DND-41 (cell line): ENCODE results near the gene ZC3H11A.

Experiments used
- ATAC-seq: fragments of 200-7000 bp; cut with Tn5 transposase; 3 replicates; pipeline ENCODE4 v1.9.1; 2021; ENCODE audit warnings: low read depth; ENCODE audit not compliant: insufficient read depth
- DNase-seq: peaks from one replicate; pipeline ENCODE4 v3.0.0-alpha.2; 2020
- H2AFZ ChIP-seq: 2 replicates; pipeline ENCODE4 v1.6.0; 2012; ENCODE audit warnings: low read depth, low read length
- H3K27ac ChIP-seq: 2 replicates; pipeline ENCODE4 v1.5.1; 2012; ENCODE audit warnings: low read length, inconsistent platforms
- H3K27me3 ChIP-seq: fragments of 200-600 bp; sonication (generic); 2 replicates; pipeline ENCODE4 v1.6.0; 2012; ENCODE audit warnings: low read length, mild to moderate bottlenecking, inconsistent platforms; ENCODE audit not compliant: insufficient read depth, poor library complexity
- H3K36me3 ChIP-seq: 2 replicates; pipeline ENCODE4 v1.5.1; 2012; ENCODE audit warnings: low read length, inconsistent platforms; ENCODE audit not compliant: insufficient read depth
- H3K4me1 ChIP-seq: 2 replicates; pipeline ENCODE4 v1.5.1; 2012; ENCODE audit warnings: mild to moderate bottlenecking, low read length; ENCODE audit not compliant: insufficient read depth
- H3K4me2 ChIP-seq: 2 replicates; pipeline ENCODE4 v1.6.0; 2012; ENCODE audit warnings: mild to moderate bottlenecking, moderate library complexity, low read length, inconsistent platforms; ENCODE audit not compliant: insufficient read depth
- H3K4me3 ChIP-seq, 2 experiments: fragments of 200-600 bp in 1 of 2; shearing (Covaris generic) in 1 of 2; 2 replicates each; pipeline ENCODE4 v1.5.1; 2012 to 2016; ENCODE audit warnings: inconsistent platforms in 2 of 2, low read length in 2 of 2, mild to moderate bottlenecking in 2 of 2, low read depth in 1 of 2, moderate library complexity in 1 of 2
- H3K79me2 ChIP-seq: 2 replicates; pipeline ENCODE4 v1.6.0; 2012; ENCODE audit warnings: low read length, inconsistent platforms; ENCODE audit not compliant: insufficient read depth
- H3K9ac ChIP-seq: 2 replicates; pipeline ENCODE4 v1.6.0; 2012; ENCODE audit warnings: low read depth, mild to moderate bottlenecking, inconsistent platforms, low read length, moderate library complexity
- H3K9me3 ChIP-seq: 2 replicates; pipeline ENCODE4 v1.5.1; 2012; ENCODE audit warnings: low read length, moderate library complexity, mild to moderate bottlenecking, inconsistent platforms; ENCODE audit not compliant: insufficient read depth, severe bottlenecking
- H4K20me1 ChIP-seq: 2 replicates; pipeline ENCODE4 v1.6.0; 2012; ENCODE audit warnings: low read length; ENCODE audit not compliant: insufficient read depth
- EZH2 ChIP-seq: IDR thresholded peaks from 3 replicates; pipeline ENCODE4 v1.6.1; 2012; ENCODE audit warnings: borderline replicate concordance, low read depth, mild to moderate bottlenecking, moderate library complexity, low read length, inconsistent platforms; ENCODE audit not compliant: severe bottlenecking
- TF ChIP-seq, protein P1 (sequence below): IDR thresholded peaks from 2 replicates; pipeline ENCODE4 v1.5.1; 2012; ENCODE audit warnings: borderline replicate concordance, low read length, moderate library complexity, mild to moderate bottlenecking; ENCODE audit not compliant: poor library complexity, severe bottlenecking; ENCODE audit errors: extremely low read depth

The ZC3H11A gene

GRCh38 chr1:203835476-203835875, 40.1 kb downstream of the ZC3H11A start:
- no peak for TF ChIP-seq EZH2
- TF ChIP-seq, protein P1, sequence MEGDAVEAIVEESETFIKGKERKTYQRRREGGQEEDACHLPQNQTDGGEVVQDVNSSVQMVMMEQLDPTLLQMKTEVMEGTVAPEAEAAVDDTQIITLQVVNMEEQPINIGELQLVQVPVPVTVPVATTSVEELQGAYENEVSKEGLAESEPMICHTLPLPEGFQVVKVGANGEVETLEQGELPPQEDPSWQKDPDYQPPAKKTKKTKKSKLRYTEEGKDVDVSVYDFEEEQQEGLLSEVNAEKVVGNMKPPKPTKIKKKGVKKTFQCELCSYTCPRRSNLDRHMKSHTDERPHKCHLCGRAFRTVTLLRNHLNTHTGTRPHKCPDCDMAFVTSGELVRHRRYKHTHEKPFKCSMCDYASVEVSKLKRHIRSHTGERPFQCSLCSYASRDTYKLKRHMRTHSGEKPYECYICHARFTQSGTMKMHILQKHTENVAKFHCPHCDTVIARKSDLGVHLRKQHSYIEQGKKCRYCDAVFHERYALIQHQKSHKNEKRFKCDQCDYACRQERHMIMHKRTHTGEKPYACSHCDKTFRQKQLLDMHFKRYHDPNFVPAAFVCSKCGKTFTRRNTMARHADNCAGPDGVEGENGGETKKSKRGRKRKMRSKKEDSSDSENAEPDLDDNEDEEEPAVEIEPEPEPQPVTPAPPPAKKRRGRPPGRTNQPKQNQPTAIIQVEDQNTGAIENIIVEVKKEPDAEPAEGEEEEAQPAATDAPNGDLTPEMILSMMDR, result no peak
- Histone ChIP-seq H4K20me1 (no peaks in the 10 kb centered on the region), H3K36me3 (peaks cover 99% of the 10 kb centered on the region)

DNA sequence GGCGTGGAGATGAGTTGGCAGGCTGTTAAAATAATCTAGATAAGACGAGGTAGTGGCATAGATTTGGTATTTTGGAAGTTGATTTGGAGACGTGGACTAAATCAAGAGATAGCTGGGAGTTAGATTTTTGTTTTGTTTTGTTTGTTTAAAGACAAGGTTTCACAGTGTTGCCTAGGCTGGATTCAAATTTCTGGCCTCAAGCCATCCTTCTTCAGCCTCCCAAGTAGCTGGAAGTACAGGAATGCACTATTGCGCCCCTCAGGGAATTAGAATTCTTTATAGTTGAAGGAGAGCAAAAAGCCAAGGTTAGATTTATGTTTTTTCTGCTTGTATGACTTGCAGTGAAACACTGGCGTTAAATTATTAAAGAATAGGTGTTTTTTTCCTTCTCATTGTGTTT, 43.7 kb downstream of the ZC3H11A start:
- Histone ChIP-seq H3K4me3 (no peak overlapping the region), H3K27me3 (no peaks in the 10 kb centered on the region), H3K9ac (no peak overlapping the region), H3K4me1 (no peaks in the 10 kb centered on the region), H3K79me2 (0 out of 2 replicates have a peak, but pooled peaks cover 2% of the 10 kb centered on the region), H2AFZ (no peak overlapping the region), H3K4me2 (no peak overlapping the region), H4K20me1 (no peaks in the 10 kb centered on the region), H3K9me3 (no peaks in the 10 kb centered on the region), H3K27ac (no peak overlapping the region), H3K36me3 (peaks cover 85% of the 10 kb centered on the region)
- TF ChIP-seq EZH2, result no peak
- TF ChIP-seq, protein P1, result no peak
- ATAC-seq (no peak), DNase-seq (no peak)

More at GRCh38 chr1:203835476-203835875, 40.1 kb downstream of the ZC3H11A start:
- no peak overlapping the region for H3K27ac ChIP-seq
- ATAC-seq (no peak), DNase-seq (no peak)
- no peak overlapping the region for H3K4me3 ChIP-seq
- H3K79me2 ChIP-seq, result 0 out of 2 replicates have a peak, but pooled peaks cover 2% of the 10 kb centered on the region
- no peaks in the 10 kb centered on the region for H3K9me3 ChIP-seq
- H3K4me1 ChIP-seq, result no peaks in the 10 kb centered on the region
- H3K4me2 ChIP-seq, result no peak overlapping the region
- H3K27me3 ChIP-seq, result no peaks in the 10 kb centered on the region
- no peak overlapping the region for H3K9ac ChIP-seq
- H2AFZ ChIP-seq, result no peak overlapping the region

GRCh38 chr1:203840208-203840808, 44.9 kb downstream of the ZC3H11A start:
- Histone ChIP-seq H3K79me2 (no peaks in the 10 kb centered on the region), H3K36me3 (peaks cover 85% of the 10 kb centered on the region), H3K27ac (no peak overlapping the region), H3K4me1 (no peaks in the 10 kb centered on the region), H3K9ac (no peak overlapping the region), H3K27me3 (no peaks in the 10 kb centered on the region), H2AFZ (no peak overlapping the region), H3K4me2 (no peak overlapping the region), H3K4me3 (no peak overlapping the region), H3K9me3 (no peaks in the 10 kb centered on the region), H4K20me1 (no peaks in the 10 kb centered on the region; the same call in 1 of the 2 replicates)
- TF ChIP-seq, protein P1, result no peak
- TF ChIP-seq EZH2, result no peak
- DNase-seq (no peak), ATAC-seq (no peak)
